Measurements from ENCODE around the gene PAIP2B. TPM values are rescaled to one million over a fixed set of nuclear protein-coding genes. Genes with fewer than 3 reads are reported as not detected.

The PAIP2B gene
- total RNA-seq, 5 donors from 2014 or later (not counting 1 experiment from before 2014, with no cell fraction given): 4.8 to 10.1 (median 8.4) TPM

DNA sequence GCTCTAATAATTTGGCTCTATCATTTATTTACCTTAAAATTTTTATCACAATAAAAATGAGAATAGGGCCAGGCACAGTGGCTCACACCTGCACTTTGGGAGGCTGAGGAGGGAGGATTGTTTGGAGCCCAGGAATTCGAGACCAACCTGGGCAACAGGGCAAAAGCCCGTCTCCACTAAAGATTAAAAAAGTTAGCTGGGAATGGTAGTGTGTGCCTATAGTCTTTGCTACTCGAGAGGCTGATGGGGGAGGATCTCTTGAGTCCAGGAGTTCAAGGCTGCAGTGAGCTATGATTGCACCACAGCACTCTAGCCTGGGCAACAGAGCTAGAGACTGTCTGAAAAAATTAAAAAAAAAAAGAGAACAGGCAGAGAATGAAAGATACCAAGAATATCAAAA lies 90.7 kb downstream of the PAIP2B start:
- H3K27ac Mint-ChIP-seq: no peak overlapping the region
- ChIA-PET CTCF (no interaction called here), POLR2A (no interaction called here)
- peaks cover 5 to 9% of the 10 kb centered on the region in 2 experiments for H3K4me1 ChIP-seq (ENCODE audit: control insufficient read depth in 1 of 2, extremely low read depth in 1 of 2, insufficient read depth in 2 of 2, low read length in 2 of 2)
- H3K9me3 Mint-ChIP-seq: no peaks in the 10 kb centered on the region
- no peaks in the 10 kb centered on the region for H3K4me1 Mint-ChIP-seq
- H3K27me3 Mint-ChIP-seq: no peaks in the 10 kb centered on the region
- DNase-seq (no peak), ATAC-seq (replicated peaks in 1 of 4) (no peak)
- no peak overlapping the region for H3K4me3 Mint-ChIP-seq
- peaks cover 40% of the 10 kb centered on the region for H3K36me3 Mint-ChIP-seq
- H3K27ac ChIP-seq (ENCODE audit: low read length): no peak overlapping the region
- no peak overlapping the region for H3K4me3 ChIP-seq (ENCODE audit: control insufficient read depth in 1 of 2, extremely low read depth in 1 of 2, low read length in 1 of 2)
- no peaks in the 10 kb centered on the region for H3K27me3 ChIP-seq (replicated peaks in 1 of 2; ENCODE audit: control insufficient read depth in 2 of 2, extremely low read depth in 1 of 2, insufficient read depth in 2 of 2, low read length in 1 of 2)
- peaks cover 0 to 61% of the 10 kb centered on the region in 2 donors for H3K36me3 ChIP-seq (ENCODE audit: control insufficient read depth in 2 of 2, extremely low read depth in 1 of 2, insufficient read depth in 1 of 2, low read length in 1 of 2)
- WGBS (ENCODE audit: insufficient coverage): no CpG with 5 or more reads among the region's 3 CpGs
- no peaks in the 10 kb centered on the region for H3K9me3 ChIP-seq

DNA sequence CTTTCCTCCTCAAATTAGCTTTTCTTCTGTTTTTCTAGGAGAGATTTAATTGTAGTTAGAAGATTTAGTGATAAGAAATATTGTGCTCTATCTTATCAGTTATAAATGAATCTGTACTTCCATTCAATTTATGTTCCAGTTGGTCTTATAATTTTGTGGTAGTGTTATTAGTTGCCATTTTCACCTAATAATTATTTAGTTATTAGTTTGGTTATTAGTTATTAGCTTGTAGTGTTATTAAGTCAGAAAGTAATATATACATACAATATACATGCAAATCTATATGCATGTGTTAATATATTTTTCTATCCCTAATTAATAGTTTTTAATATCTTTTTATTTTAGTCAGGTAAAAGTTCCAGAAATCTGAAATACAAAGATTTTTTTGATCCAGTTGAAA lies 93.3 kb downstream of the PAIP2B start:
- Histone ChIP-seq H3K4me1 (ENCODE audit: control insufficient read depth in 1 of 2, extremely low read depth in 1 of 2, insufficient read depth in 2 of 2, low read length in 2 of 2) (peaks cover 17% of the 10 kb centered on the region in 2 experiments), H3K27ac (ENCODE audit: low read length) (no peak overlapping the region), H3K36me3 (ENCODE audit: control insufficient read depth in 2 of 2, extremely low read depth in 1 of 2, insufficient read depth in 1 of 2, low read length in 1 of 2) (peaks cover 0 to 38% of the 10 kb centered on the region in 2 donors), H3K4me3 (ENCODE audit: control insufficient read depth in 1 of 2, extremely low read depth in 1 of 2, low read length in 1 of 2) (no peak overlapping the region), H3K27me3 (replicated peaks in 1 of 2; ENCODE audit: control insufficient read depth in 2 of 2, extremely low read depth in 1 of 2, insufficient read depth in 2 of 2, low read length in 1 of 2) (no peaks in the 10 kb centered on the region), H3K9me3 (no peaks in the 10 kb centered on the region)
- Mint-ChIP-seq H3K4me3 (no peak overlapping the region), H3K27me3 (no peaks in the 10 kb centered on the region), H3K4me1 (peaks cover 8 to 12% (median 12%) of the 10 kb centered on the region in 3 donors), H3K9me3 (no peaks in the 10 kb centered on the region), H3K36me3 (peaks cover 20% of the 10 kb centered on the region), H3K27ac (no peak overlapping the region)
- ChIA-PET POLR2A (no interaction called here), CTCF (no interaction called here)
- ATAC-seq (replicated peaks in 1 of 4): no peak
- DNase-seq: no peak

Other genes with a start within 250 kb of the PAIP2B start
- under 1 TPM in 4 of 5 donors, not detected in 1; 0.20 to 0.88 (median 0.45) TPM for gene ANKRD53, start 248.5 kb downstream of the PAIP2B start, total RNA-seq
- 10 to 100 TPM; 35.9 to 60.3 (median 48.1) TPM for gene TEX261, start 232.2 kb downstream of the PAIP2B start, total RNA-seq
- 100 to 1,000 TPM in 3 of 5 donors, 10 to 100 TPM in 2; 89.8 to 124 (median 111) TPM for gene NAGK, start 158.5 kb downstream of the PAIP2B start, total RNA-seq
- gene MCEE, start 96.9 kb downstream of the PAIP2B start, total RNA-seq: 10 to 100 TPM; 13.7 to 22.4 (median 19.5) TPM
- gene MPHOSPH10, start 96.5 kb downstream of the PAIP2B start, total RNA-seq: 10 to 100 TPM; 34.8 to 49.6 (median 39.9) TPM
- gene ZNF638, start 104.7 kb upstream of the PAIP2B start, total RNA-seq: 100 to 1,000 TPM; 112 to 144 (median 131) TPM
- 1 to 10 TPM in 3 of 5 donors, under 1 TPM in 2; 0.56 to 3.4 (median 1.9) TPM for gene DYSF, start 226.5 kb upstream of the PAIP2B start, total RNA-seq

All from T-cell (primary cell).